Ovary (tissue), 3 donors: ENCODE data around the gene GPR132.

Experiments used
- EP300 ChIP-seq: sonication (generic); formaldehyde crosslinking; IDR thresholded peaks from one replicate; pipeline ENCODE4 v1.6.1; 2017; ENCODE audit warnings: antibody characterized with exemption
- POLR2A ChIP-seq: fragments of 450-650 bp; IDR thresholded peaks from one replicate; pipeline ENCODE4 v1.6.1; 2017; ENCODE audit warnings: antibody characterized with exemption, mild to moderate bottlenecking, moderate library complexity
- TF ChIP-seq, protein P1 (sequence below), 3 donors: fragments of 450-650 bp in 2 of 3; fragments of 200-600 bp in 1 of 3; IDR thresholded peaks; one replicate each; pipeline versions ENCODE4 v1.5.1 to v1.8.0; 2016 to 2022; ENCODE audit warnings: antibody characterized with exemption in 3 of 3, mild to moderate bottlenecking in 1 of 3
- donor health status: DM: no; HTN: no; CAD: no.

DNA sequence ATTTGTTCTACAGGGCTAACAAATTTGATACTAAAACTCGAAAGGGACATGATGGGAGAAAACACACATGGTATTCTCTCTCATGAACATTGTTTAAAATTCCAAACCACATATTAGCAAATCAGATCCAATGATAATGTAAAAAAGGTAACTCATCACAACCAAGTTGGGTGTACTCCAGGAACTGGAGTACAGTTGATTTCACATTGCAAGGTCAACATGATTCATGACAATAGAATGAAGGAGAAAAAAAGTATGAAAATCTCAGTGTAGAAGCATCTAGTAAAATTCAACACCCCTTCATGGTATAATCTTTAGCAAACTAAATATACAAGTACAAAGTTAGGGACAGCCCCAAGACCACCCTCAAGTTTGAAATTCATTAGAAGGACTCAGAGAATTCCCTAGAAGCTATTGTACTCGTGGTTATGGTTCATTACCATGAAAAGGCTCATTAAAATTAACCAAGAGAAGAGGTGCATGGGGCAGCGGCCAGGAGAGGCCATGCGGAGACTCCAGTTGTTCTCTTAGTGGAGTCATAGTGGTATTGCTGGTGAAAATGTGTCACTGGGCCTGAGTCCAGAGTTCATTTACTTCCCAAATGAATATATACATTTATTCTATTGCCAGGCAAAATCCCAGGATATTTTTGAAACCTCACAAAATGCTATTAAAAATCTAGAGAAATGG, 41.3 kb downstream of the GPR132 start:
- TF ChIP-seq, protein P1, sequence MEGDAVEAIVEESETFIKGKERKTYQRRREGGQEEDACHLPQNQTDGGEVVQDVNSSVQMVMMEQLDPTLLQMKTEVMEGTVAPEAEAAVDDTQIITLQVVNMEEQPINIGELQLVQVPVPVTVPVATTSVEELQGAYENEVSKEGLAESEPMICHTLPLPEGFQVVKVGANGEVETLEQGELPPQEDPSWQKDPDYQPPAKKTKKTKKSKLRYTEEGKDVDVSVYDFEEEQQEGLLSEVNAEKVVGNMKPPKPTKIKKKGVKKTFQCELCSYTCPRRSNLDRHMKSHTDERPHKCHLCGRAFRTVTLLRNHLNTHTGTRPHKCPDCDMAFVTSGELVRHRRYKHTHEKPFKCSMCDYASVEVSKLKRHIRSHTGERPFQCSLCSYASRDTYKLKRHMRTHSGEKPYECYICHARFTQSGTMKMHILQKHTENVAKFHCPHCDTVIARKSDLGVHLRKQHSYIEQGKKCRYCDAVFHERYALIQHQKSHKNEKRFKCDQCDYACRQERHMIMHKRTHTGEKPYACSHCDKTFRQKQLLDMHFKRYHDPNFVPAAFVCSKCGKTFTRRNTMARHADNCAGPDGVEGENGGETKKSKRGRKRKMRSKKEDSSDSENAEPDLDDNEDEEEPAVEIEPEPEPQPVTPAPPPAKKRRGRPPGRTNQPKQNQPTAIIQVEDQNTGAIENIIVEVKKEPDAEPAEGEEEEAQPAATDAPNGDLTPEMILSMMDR (IDR thresholded peaks at IDR 0.05) = no peak
- TF ChIP-seq POLR2A (no peak), EP300 (no peak)
